HG03439 (cell line): ENCODE data around the gene CLDN9.

Experiments
- ATAC-seq: cut with Tn5 transposase; IDR thresholded peaks from one replicate; pipeline ENCODE4 v1.9.1; 2021; ENCODE audit warnings: mild to moderate bottlenecking, moderate library complexity; ENCODE audit not compliant: unreplicated experiment

Gene CLDN9

DNA sequence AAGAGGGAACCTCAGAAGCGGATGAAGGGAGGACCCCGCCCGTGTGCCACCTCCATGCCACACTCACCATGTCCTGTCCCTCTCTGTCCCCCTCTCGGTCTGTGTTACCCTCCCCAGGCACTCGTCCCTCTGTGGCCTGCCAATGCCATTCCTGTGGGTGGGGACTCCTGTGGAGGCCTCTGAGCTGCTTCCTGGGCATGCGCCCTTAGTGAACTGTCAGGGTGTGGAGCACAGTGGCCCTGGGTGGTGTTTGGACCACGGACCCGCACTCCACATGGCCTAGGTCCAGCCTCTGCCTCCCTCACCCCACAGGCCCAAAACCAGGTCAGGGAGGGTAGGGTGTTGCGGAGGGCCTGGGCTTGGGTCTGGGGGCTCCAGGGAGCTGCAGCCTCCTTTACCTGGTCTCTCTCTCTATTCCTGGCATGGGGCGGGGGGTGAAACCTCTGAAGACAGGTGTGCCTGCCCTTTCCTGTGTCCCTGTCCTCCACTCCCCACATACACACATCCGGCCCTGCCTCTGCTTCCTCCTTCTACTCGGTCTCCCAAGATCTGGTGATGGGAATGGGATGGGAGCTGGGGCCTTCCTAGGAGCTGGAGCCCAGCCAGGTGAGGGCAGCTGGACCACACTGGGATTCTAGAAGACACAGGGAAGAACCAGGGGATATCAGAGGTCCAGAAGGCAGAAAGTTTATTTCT is 21.0 kb upstream of the CLDN9 start:
- no peak for ATAC-seq

DNA sequence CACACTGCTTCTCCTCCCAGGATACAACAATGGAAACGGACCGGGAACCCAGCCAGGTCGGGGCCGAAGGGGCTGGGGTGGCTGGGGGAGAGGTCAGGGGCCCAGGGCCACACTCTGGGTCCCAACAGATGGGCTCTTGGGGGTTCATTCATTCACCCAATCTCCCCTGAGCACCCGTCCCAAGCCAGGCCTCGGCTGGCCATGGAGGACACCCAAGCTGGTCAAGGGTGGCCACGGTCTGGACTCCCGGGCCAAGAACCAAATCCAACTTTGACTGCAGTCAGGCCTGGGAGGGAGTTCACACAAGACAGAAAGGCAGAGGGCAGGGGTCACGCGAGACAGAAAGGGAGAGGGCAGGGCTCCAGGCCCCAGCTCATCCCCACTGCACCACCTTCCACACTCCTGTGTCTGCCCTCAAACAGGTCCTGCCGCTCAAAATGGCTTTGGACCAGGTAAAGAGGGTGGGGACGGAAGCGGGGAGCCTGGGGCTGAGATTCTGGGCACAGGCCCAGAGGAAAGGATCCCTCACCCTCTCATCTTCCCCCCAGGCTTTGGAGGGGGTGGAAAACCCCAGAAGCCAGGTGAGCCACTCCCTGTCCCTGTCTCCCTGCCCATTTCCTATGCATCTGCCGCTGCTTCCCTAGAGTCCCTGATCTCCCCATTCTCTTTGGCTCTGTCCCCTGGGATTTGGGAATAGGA is 20.2 kb upstream of the CLDN9 start:
- no peak for ATAC-seq

DNA sequence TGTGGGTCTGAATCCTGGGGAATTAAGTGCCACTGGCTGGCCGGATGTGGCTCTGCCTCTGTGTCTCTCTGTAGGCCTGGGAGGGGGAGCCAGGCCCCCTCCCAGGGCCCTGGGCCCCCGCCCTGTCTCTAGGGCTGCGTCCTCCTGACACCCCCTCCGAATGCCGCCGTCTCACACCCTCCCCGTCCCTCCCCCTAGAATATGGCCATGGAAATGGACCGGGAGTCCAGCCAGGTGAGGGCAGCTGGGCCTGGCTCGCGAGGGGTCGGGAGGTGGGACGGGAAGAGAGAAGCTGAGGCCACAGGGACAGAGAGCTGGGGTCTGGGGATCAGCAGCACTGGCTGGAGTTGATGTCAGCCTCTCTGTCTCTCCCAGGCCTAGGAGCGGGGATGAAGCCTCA is 16.4 kb upstream of the CLDN9 start:
- ATAC-seq = no peak

DNA sequence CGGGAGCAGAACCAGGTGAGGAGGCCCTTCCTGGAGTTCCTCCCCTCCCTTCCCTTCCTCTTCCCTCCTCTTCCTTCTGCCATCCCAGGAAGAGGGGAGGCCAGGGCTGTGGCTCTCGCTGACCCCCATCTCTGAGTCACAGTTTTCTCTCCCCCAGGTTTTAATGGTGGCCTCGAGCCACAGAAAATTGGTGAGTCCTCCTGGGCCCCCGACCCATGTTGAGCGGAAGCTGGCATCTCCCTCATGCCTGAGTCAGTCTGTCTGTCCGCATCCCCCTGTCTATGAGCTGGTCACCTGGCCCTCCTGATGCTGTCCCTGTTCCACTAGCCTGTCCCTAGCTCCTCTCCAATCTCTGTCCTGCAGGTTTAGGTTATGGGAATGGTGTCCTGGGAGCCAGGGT is 12.8 kb upstream of the CLDN9 start:
- ATAC-seq = no peak

DNA sequence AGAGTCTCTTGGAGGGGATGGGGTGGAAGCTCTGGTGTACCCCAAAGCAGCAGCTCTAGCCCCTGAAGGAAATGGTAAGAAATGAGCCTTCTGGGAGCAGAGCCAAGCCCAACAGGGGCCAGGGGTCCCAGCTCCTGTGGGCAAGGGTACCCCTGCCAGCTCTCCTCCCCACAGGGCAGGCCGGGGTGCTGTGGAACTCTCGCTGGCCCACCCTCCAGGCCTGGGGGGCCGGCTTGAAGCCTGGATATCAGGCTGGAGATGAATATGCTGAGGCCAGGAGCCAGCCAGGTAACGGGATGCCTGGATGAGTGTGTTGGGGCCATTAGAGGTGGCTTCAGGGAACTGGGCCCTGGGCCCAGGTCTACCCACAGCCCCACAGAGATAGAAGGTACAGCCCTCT is 12.2 kb upstream of the CLDN9 start:
- no peak for ATAC-seq

DNA sequence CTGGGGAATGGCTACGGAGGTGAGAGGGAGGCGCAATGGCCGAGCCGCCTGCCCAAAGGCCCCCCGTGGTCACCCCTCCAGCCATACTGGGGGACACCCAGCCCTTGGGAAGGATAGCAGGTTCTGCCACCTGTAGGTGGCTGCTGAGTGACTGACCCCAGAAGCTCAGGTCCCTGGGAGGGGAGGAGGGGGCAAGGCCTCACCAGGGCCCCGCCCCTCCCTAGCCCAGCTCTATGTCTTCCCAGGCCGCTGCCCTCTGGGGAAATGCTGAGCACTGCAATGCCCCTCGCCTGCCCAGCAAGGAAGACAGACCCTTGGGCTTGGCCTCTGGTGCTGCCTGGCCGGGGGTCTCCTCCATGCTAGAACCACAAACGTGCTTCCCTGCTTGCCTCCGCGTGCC is 11.4 kb upstream of the CLDN9 start:
- ATAC-seq = no peak

DNA sequence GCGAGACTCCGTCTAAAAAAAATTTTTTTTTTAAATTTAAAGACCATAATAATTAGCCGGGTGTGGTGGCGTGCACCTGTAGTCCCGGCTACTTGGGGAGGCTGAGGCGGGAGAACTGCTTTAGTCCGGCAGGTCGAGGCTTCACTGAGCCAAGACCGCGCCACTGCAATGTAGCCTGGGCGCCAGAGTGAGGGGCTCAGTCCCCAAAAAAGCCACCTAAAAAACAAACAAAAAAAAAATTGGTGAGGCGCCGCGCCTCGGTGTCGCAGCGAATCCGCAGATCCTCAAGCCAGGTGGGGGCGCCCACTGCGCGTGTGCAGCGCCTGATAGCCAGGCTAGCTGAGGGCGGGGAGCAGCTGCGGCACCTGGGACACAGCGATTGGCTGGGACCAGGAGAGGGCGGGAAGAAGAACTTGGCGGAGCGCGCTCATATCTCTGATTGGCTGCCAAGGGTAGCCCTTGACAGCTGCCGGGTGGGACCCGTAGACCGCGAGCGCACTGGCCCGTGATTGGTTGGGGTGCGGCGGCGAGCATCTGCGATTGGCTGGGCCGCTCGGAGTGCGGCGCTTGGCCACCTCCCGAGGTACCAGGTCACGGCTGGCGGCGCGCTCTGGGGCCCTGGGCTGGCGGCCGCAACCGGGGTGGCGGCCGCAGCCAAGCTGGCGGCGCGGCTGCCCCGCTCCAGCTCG is 9.0 kb upstream of the CLDN9 start:
- peak; percentile 95 for ATAC-seq

DNA sequence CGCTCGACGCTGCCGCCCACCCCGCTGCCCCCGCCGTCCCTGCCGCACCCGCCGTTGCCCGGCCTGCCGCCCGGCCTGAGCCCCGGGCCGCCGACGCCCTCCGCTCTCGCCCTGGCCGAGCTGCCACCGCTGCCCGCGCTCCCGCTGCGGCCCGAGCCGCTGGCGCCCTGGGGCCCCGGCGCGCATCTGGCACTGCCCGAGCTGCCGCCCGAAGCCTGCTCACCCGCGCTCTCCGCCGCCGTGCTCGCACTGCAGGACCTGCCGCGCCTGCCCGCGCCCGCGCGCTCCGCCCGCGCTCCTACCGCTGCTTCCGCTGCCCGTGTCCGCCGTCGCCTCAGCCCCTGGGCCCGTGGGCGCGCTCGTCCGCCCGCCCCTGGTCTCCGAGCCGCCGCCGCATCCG is 8.4 kb upstream of the CLDN9 start:
- ATAC-seq = no peak

DNA sequence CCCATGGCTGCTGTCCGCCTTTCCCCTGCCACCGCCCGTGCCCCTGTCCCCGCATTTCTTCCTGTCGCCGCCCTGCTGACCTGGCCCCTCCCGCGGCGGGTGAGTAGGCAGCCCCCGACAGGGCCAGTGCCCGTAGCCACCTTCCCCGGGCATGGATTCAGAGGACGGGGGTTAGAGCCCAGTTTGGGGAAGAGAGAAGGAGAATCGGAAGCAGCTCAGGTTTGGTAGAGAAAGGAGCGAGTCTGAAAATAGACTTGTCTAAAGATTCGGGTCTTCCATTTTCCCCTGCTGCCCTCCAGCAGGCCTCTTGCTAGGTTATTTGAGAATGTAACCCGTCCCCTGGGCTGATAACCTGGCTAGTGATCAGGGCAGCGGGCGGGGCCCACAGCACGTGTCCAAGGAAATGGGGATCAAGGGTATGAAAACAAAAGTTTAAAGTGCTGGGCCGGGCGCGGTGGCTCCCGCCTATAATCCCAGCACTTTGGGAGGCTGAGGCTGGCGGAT is 7.9 kb upstream of the CLDN9 start:
- ATAC-seq = no peak

DNA sequence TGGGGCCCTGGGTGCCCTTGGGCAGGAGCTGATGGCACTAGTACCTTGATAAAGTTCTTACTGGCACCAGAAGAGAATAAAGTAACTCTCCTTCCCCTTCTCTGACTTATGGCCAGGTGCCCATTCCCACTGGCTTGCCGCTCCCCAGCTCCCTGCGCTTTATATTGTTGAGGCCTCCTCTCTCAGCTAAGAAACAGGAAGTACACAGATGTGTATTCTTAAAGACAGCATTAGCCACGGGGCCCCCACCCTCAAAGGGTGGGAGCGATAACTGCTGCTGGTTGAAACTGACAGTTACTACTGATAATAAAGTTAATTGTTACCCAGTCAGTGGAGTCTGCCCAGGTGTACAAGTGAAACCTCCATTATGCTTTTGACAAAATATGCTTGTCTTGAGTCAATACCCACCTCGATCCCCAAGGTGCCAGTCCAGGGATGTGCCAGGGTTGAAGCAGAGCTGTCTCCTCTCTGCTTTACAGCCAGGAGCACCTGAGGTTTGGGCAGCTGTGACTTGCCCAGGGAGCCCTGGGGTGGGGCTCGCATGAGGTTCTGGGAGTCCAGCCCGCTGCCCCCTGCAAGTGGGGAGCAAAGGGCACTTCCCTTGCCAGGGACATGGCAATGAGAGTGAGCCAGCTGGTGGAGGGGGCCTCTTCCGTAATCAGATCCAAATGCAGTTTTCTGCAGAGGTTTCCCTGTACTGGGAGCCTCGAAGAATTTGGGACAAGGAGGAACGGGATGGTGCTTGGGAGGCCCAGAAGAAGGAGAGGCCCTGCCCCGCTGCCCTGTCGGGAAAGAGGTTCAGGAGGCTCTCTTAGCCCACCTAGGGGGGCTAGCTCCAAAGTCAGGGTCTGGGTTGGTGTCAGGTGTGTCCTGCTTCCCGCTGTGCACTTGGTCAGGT is 5.4 kb upstream of the CLDN9 start:
- ATAC-seq = no peak

DNA sequence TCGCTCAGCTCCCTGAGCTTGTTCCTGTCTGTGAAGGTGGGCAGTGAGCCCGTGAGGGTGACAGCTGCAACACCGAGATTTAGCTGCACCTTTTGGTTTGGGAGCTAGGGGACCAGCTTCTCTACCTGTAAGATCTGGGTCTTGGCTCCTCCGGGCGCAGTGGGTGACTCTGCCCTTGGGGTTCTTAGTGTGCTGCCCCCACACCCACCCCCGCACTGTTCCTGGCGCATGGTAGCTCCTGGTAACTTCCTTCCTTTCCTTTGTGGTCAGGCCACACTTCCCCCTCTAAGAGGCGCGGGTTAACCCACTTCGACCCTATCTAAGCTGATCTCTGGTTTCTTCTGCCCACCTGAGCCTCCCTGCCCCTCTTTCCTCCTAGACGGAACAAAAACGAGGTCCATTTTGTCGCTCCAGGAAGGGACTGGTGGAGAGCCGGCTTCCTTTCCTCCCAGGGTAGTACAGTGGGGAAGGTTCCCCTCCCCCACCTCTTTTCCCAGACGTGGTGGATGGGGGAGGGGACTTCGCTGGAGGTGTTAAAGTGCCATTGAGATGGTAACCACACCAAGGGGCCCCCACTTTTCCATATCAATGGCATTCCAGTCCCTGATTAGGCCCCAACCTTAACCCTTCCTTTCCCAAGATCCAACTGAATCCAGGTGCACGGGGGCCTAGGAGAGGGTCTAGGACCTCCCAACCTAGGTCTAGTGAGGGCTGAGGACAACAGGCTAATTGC is 4.6 kb upstream of the CLDN9 start:
- no peak for ATAC-seq

DNA sequence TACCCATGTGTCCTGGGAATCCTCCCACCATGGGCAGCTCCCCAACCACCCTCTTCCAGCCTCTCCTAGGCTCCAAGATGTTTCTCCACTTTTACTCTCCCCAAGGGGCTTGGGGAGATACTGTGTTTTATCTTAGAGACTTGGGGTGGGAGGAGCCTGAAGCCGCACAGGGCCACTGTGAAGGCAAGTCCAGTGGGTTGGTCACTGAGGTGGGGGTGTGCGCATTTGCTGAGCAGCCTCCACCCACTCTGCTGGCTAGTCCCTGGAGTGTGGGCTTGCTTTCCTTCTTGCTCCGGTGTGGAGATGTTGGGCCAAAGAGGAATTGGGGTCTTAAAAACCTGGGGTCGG is 4.1 kb upstream of the CLDN9 start:
- no peak for ATAC-seq

DNA sequence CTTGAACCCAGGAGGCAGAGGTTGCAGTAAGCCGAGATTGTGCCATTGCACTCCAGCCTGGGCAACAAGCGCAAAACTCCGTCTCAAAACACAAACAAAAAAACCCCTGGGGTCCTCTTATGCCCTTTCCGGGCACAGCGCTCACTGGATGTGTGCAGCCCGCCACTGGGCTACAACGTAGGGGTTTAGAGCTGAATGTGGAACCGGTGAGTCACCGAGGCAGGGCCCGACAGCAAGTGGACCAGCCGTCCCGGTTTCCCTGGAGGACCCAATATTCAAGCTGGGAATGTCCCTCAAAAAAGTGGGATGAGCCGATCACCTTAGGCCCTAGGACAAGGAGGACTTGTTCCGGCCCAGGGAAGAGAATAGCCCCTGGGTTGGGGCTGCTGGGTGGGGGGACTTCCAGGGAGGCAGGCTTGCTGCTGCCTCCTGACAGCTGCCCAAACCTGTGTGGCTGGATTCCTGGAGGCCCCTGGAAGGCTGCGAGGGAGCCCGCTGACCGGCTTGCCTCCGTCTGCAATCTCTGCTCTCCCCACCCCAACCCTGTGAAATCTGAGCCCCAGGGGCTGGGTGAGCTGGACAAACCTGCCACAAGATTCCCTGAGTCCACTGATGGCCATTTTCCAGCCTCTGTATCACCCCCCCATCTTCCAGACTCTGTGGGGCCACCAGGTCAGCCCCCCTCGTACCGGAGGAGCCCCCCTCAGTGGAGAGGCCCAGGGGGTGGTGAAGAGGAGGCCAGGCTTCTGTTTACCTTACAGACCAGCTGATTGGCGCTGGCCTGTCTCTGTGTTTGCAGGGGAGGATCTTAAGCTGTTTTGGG is 2.9 kb upstream of the CLDN9 start:
- ATAC-seq = no peak

DNA sequence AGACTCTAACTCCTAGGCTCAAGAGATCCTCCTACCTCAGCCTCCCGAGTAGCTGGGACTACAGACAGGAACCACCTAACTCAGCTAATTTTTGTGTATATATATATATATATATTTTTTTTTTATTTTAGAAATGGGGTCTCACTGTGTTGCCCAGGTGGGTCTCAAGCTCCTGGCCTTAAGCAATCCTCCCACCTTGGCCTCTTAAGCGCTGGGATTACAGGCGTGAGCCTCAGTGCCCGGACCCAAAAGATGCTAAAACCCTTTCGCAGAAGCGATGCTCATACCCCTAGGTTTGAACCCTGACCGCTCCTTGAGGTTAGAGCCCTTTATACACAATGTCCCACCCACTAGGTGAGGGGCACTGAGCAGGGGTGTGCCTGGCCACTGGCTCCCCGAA is 2.2 kb upstream of the CLDN9 start:
- no peak for ATAC-seq

DNA sequence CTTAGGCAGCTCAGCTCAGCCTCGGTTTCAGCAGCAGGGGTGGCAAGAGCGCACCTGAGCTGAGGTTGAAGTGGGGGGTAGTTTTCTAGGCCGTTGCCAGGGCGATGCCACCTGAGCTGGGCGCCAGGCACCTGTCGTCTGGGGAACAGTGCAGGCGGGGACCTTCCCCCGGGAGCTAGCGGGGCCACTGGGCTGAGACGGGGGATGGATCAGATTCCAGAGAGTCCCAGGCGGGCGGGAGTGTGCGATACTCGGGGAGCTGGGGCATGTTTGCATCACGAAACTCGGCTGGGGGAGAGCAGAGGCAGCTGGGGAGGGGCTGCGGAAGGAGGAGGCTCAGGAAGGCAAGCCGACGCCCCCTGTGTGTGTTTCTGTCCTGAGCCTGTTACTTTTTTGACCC is 477 bp upstream of the CLDN9 start:
- ATAC-seq = no peak

DNA sequence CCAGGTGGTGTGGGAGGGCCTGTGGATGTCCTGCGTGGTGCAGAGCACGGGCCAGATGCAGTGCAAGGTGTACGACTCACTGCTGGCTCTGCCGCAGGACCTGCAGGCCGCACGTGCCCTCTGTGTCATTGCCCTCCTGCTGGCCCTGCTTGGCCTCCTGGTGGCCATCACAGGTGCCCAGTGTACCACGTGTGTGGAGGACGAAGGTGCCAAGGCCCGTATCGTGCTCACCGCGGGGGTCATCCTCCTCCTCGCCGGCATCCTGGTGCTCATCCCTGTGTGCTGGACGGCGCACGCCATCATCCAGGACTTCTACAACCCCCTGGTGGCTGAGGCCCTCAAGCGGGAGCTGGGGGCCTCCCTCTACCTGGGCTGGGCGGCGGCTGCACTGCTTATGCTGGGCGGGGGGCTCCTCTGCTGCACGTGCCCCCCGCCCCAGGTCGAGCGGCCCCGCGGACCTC is 798 bp downstream of the CLDN9 start:
- ATAC-seq = no peak

DNA sequence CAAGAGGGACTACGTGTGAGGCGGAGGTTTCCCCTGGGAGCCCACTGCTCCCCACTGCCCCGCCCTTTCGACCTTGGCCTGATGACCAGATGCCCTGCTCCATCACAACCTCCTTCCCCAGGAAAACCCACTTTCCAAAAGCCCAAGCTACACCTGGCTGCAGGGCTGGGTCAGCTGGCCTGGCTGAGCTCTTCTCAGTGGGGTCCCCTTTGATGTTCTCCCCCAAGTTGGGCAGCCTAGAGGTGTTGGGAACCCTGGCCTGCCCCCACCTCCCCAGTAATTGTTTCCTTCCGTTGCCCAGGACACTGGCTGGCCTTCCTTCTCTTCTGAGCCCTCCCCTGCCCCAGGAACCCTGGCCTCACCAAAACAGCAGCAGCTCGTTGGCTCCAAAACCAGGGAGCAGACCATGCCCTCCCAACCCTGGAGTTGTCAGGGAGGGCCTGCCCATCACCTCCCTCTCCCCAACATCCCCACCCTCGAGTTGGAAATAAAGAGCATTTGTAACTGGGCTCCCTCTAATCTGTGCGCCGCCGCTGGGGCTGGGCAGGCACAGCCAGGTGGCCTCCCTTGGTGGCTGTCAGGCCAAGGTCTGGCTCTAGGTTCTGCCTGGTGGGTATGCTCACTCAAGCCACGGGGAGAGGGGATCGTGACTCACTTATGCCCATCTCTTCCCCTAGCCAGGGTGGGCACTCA is 1.4 kb downstream of the CLDN9 start:
- ATAC-seq = no peak

DNA sequence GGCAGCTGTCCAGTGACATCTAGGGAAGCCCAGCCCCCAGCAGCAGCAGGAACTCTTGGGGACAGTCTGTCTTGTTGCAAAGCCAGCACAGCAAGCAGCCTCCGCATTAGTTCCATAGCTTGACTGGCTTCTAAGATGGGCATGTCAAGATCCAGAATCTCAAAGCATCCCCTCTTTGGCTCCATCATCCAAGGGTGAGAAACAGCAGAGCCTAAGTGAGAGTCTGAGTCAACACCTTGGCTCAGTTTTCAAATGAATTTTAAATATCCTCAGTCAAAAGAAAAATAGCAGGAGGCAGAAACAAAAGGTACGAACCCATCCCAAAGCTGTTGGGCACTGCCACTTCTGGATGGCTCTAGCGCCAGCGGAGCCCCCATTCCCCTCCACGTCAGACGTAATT is 2.2 kb downstream of the CLDN9 start:
- ATAC-seq = no peak
